Muscle layer of duodenum (tissue), 2 donors: ENCODE data around the gene HIVEP3.

Experiments
- H3K27ac ChIP-seq: one replicate; pipeline ENCODE4 v1.7.0; 2013; ENCODE audit warnings: mild to moderate bottlenecking, low read length
- H3K27me3 ChIP-seq: one replicate; pipeline ENCODE4 v1.7.0; 2013; ENCODE audit warnings: low read depth, mild to moderate bottlenecking, control low read depth, low read length
- H3K36me3 ChIP-seq, 2 donors: one replicate each; pipeline ENCODE4 v1.7.0; 2013; ENCODE audit warnings: low read length in 2 of 2, control low read depth in 1 of 2, mild to moderate bottlenecking in 1 of 2; ENCODE audit not compliant: insufficient read depth in 2 of 2, control insufficient read depth in 1 of 2
- H3K4me1 ChIP-seq, 2 donors: one replicate each; pipeline ENCODE4 v1.7.0; 2013; ENCODE audit warnings: low read length in 2 of 2, mild to moderate bottlenecking in 2 of 2, control low read depth in 1 of 2, moderate library complexity in 1 of 2; ENCODE audit not compliant: insufficient read depth in 2 of 2, control insufficient read depth in 1 of 2
- H3K4me3 ChIP-seq, 2 donors: one replicate each; pipeline ENCODE4 v1.7.0; 2013; ENCODE audit warnings: low read length in 2 of 2, low read depth in 1 of 2, mild to moderate bottlenecking in 1 of 2
- H3K9me3 ChIP-seq, 2 donors: one replicate each; pipeline ENCODE4 v1.7.0; 2013; ENCODE audit warnings: low read length in 2 of 2, control low read depth in 1 of 2, mild to moderate bottlenecking in 1 of 2; ENCODE audit not compliant: control insufficient read depth in 1 of 2
- donor health status: healthy.

Gene HIVEP3

DNA sequence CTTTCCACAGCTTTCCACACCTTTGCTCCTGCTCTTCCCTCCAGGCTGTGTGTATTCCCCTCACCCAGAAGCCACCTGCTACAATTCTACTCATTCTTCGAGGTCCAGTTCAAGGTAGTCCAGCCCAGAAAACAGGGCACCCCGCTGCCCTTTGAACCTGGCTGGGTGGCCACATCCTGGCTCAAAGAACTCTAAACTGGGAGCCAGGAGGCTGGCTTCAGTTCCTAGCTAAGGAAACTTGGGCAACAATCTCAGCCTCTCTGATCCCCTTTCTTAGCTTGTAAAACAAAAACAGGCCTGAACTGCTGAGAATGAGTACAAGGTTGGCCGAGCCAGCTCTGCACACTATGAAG, 438.9 kb downstream of the HIVEP3 start:
- Histone ChIP-seq H3K27me3 (no peaks in the 10 kb centered on the region), H3K27ac (no peak overlapping the region), H3K36me3 (no peaks in the 10 kb centered on the region), H3K9me3 (no peaks in the 10 kb centered on the region), H3K4me1 (peaks cover 28 to 54% of the 10 kb centered on the region in 2 donors), H3K4me3 (no peak overlapping the region)

DNA sequence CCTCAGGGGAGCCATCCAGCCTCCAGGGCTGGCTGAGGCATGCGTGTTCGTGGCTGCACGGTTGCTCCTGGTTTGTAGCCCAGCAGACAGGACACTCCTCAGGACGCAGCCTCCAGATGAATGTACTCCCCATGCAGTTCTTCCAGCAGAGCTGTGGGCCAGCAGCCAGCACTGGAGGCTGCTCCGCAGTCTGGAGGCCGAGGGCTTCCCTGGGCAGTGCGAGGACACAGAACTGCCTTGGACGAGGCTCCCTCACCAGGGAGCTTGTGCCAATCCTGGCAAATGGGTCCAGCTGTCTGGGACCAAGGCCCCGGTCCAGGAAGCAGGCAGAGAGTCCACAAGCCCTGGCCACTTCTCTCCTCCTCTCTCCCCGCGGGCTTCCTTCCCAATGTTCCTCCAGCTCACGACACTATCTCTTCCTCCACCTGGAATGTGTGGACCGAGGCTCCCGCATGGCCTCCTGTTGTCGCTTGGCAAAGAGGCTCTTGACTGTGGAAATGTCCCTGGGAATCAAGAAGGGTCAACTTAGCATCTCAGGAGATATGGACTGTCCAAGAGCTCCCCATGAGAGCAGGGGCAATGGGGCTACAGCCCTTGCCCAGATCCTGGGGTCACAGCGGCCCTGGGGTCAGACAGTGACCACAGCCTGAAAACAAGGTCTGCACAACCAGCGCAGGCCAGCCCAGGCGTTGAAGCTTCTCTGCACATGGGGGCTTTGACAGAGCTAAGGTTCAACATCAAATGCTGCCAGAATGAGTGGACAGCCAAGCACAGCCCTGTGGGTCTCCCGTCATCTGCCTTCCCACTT, 439.5 kb downstream of the HIVEP3 start:
- Histone ChIP-seq H3K36me3 (no peaks in the 10 kb centered on the region), H3K4me1 (peaks cover 34 to 54% of the 10 kb centered on the region in 2 donors), H3K9me3 (no peaks in the 10 kb centered on the region), H3K27ac (no peak overlapping the region), H3K27me3 (no peaks in the 10 kb centered on the region), H3K4me3 (no peak overlapping the region)

GRCh38 chr1:41478118-41478748, 440.5 kb downstream of the HIVEP3 start:
- Histone ChIP-seq H3K36me3 (no peaks in the 10 kb centered on the region), H3K9me3 (no peaks in the 10 kb centered on the region), H3K27me3 (no peaks in the 10 kb centered on the region), H3K4me3 (no peak overlapping the region), H3K4me1 (peaks cover 38 to 48% of the 10 kb centered on the region in 2 donors), H3K27ac (no peak overlapping the region)

DNA sequence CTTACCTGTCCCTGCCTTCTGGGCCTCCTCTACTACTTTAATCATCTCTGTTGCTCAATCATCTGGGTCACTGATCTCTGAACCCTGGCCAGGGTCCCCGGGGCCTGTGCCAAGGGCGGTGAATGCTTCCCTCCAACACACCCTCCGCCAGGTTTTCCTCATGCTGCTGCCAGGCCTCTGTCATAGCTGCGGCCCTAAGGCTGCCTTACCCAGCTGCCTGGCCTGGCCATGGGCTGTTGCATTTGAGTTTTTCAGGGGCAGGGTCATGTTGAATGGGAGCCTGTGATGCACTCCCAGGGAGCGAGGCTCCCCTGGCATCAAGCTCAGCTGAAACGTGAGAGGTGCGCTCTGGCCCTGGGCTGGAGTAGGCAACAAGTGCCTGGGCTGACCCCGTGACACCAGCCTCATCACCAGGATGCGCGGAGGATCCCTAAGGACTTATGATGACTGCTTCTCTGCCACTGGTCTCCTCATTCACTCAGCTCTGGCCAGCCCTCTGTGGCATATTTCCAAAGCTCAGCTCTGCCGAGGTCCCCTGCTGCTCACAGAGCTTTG, 441.8 kb downstream of the HIVEP3 start:
- H3K4me1 ChIP-seq, result peaks cover 31 to 37% of the 10 kb centered on the region in 2 donors

GRCh38 chr1:41475859-41476567, 442.7 kb downstream of the HIVEP3 start:
- Histone ChIP-seq H3K27ac (peak overlapping the region; percentile 7), H3K9me3 (no peaks in the 10 kb centered on the region), H3K4me3 (no peak overlapping the region), H3K4me1 (peaks cover 31 to 37% of the 10 kb centered on the region in 2 donors), H3K36me3 (no peaks in the 10 kb centered on the region), H3K27me3 (no peaks in the 10 kb centered on the region)

More for the DNA sequence above, 441.8 kb downstream of the HIVEP3 start:
- H3K27me3 ChIP-seq, result no peaks in the 10 kb centered on the region
- H3K9me3 ChIP-seq, result no peaks in the 10 kb centered on the region
- H3K27ac ChIP-seq, result peak overlapping the region; percentile 46
- H3K36me3 ChIP-seq, result no peaks in the 10 kb centered on the region
- H3K4me3 ChIP-seq, result no peak overlapping the region

GRCh38 chr1:41475346-41475745, 443.4 kb downstream of the HIVEP3 start:
- Histone ChIP-seq H3K4me3 (no peak overlapping the region), H3K27me3 (no peaks in the 10 kb centered on the region), H3K9me3 (no peaks in the 10 kb centered on the region), H3K27ac (no peak overlapping the region), H3K4me1 (peaks cover 31 to 37% of the 10 kb centered on the region in 2 donors), H3K36me3 (no peaks in the 10 kb centered on the region)

DNA sequence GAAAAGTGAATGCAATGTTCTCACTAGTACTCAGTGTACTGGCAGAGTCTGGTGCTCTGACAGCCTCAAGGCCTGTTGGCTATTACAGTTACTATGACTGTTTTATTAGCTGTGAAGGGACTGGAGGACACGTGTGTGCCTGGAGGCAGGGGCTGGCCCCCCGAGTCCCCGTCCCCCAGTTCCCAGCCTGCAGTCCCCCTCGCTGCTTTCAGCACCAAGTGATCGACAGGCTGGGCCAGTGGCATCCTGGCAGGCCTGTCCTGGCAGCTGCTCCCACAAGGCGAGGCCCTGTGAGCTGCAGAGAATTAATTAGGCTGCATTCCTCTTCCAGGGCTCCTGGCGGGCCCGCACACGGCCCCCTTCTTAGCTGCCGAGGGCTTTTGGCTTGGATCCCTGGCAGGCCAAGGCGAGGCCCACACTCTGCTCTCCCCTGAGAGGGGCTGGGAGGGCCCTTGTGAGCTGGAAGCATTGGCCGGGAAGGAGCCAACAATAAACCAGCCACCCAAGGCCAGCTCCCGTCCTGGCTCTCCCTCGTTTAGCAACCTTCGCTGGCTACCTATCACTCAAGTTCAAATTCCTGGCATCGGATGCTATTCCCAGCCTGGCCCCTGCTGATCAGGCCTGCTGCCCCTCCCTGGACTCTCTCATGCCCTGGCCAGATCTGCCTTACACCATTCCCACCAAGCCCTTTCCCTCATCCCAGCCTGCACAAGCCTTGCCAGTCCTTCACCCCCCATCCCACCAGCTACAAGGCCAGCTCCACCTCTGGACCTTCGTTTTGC, 444.0 kb downstream of the HIVEP3 start:
- H3K27me3 ChIP-seq, result no peaks in the 10 kb centered on the region
- H3K4me1 ChIP-seq, result peaks cover 31 to 37% of the 10 kb centered on the region in 2 donors
- H3K4me3 ChIP-seq, result no peak overlapping the region
- H3K9me3 ChIP-seq, result no peaks in the 10 kb centered on the region
- no peak overlapping the region for H3K27ac ChIP-seq
- H3K36me3 ChIP-seq, result no peaks in the 10 kb centered on the region

DNA sequence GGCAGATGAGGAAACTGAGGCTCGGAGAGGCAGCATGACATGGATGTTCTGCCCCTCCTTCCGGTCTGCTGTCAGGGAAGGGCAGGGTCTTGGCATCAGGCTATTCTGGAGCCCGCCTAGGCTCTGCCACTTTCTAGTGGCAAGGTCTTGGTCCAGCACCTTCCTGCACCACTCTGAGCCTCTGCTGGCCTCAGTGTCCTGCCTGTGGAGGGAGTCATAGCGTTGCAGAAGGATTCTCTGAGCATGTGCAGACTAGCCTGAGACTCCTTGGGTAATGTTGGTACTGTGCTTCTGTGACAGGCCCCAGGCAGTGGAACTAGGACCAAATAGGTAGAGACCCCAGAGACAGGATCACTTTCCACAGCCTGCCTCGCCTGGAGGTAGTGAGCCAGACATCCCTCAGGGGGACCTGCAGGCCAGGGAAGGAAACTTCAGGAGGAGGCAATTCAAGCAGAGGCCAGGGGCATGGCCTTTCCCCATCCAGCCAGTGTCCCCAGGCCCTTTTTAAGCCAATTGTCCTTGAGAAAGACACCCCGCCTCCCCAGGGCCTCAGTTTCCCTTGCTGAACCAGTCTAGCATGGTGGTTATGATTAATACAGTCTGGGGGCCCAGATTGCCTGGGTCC, 444.9 kb downstream of the HIVEP3 start:
- Histone ChIP-seq H3K9me3 (no peaks in the 10 kb centered on the region), H3K4me1 (peaks cover 31 to 32% of the 10 kb centered on the region in 2 donors), H3K4me3 (no peak overlapping the region), H3K27me3 (no peaks in the 10 kb centered on the region), H3K36me3 (no peaks in the 10 kb centered on the region), H3K27ac (no peak overlapping the region)

DNA sequence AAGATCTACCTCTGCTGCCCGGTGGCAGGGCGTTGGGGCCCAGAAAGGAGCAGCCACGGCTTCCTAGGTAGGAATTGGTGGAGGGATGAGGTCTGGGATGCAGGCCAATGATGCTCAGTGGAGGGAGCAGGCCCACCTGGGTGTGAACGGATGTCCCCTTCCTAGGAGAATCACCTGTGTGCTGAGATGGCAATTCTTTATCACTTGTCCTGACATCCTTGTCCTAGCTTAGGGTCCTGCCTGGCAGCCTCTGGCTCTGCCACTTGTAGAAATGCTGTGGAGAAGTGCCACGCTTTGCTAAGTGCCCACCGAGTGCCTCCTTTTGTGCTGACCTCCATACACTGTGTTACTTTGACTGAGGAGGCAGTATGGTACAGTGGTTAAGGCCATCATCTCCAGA, 447.1 kb downstream of the HIVEP3 start:
- Histone ChIP-seq H3K4me3 (no peak overlapping the region), H3K4me1 (peaks cover 22 to 24% of the 10 kb centered on the region in 2 donors), H3K36me3 (no peaks in the 10 kb centered on the region), H3K9me3 (no peaks in the 10 kb centered on the region), H3K27ac (no peak overlapping the region), H3K27me3 (no peaks in the 10 kb centered on the region)

DNA sequence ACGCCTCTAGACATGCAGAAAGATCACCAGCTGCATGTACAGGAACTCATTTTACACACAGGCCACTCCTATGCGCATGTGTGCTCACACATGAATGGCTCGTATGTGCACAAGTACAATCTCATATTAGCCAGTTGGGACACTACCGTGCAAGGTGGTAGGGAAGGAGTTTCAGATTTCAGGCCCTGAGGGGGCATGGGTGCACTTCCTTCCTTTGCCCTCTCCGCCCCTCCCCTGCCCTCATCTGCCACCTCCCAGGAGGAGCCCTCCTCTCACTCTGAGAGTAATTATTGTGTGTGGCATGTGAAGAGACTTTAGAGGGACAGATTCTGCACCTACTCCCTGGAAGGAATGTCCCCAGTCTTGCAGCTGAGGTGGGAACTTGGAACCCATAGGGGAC, 449.0 kb downstream of the HIVEP3 start:
- Histone ChIP-seq H3K4me3 (no peak overlapping the region), H3K27me3 (no peaks in the 10 kb centered on the region), H3K27ac (no peak overlapping the region), H3K9me3 (no peaks in the 10 kb centered on the region), H3K4me1 (peaks cover 9% of the 10 kb centered on the region in 2 donors), H3K36me3 (no peaks in the 10 kb centered on the region)
